Hepatocyte (in vitro differentiated cells): Measurements from ENCODE around the gene MRPL52. TPM values are rescaled to one million over a fixed set of nuclear protein-coding genes. Genes with fewer than 3 reads are reported as not detected.

Source experiments
- DNase-seq: peaks from one replicate; pipeline ENCODE4 v3.0.0-alpha.2; 2016; ENCODE audit warnings: low spot score
- H2AFZ ChIP-seq: fragments of 200-600 bp; sonication (generic); 2 replicates; pipeline ENCODE4 v1.6.0; 2016; ENCODE audit warnings: antibody characterized with exemption, mild to moderate bottlenecking
- H3K27ac ChIP-seq: fragments of 200-600 bp; sonication (generic); 2 replicates; pipeline ENCODE4 v1.5.1; 2016; ENCODE audit warnings: mild to moderate bottlenecking
- H3K27me3 ChIP-seq: fragments of 200-600 bp; sonication (generic); 2 replicates; pipeline ENCODE4 v1.6.1; 2016
- H3K36me3 ChIP-seq: fragments of 200-600 bp; sonication (generic); replicated peaks from 2 replicates; pipeline ENCODE4 v1.5.1; 2016; ENCODE audit warnings: low read depth; ENCODE audit not compliant: insufficient read depth
- H3K4me1 ChIP-seq: fragments of 200-600 bp; sonication (generic); 2 replicates; pipeline ENCODE4 v1.5.1; 2016; ENCODE audit warnings: mild to moderate bottlenecking, moderate library complexity; ENCODE audit not compliant: insufficient read depth
- H3K4me2 ChIP-seq: fragments of 200-600 bp; sonication (generic); 2 replicates; pipeline ENCODE4 v1.6.0; 2016
- H3K4me3 ChIP-seq: fragments of 200-600 bp; sonication (generic); 2 replicates; pipeline ENCODE4 v1.5.1; 2016; ENCODE audit warnings: mild to moderate bottlenecking
- H3K79me2 ChIP-seq: fragments of 200-600 bp; sonication (generic); 2 replicates; pipeline ENCODE4 v1.6.0; 2017; ENCODE audit warnings: mild to moderate bottlenecking
- H3K9me2 ChIP-seq: fragments of 200-600 bp; sonication (generic); replicated peaks from 2 replicates; pipeline ENCODE4 v1.6.0; 2017; ENCODE audit warnings: mild to moderate bottlenecking; ENCODE audit not compliant: insufficient read depth
- H3K9me3 ChIP-seq: fragments of 200-600 bp; sonication (generic); 2 replicates; pipeline ENCODE4 v1.5.1; 2016; ENCODE audit warnings: low read depth, mild to moderate bottlenecking
- H4K20me1 ChIP-seq: fragments of 200-600 bp; sonication (generic); 2 replicates; pipeline ENCODE4 v1.6.0; 2016; ENCODE audit warnings: mild to moderate bottlenecking; ENCODE audit not compliant: insufficient read depth, poor library complexity, severe bottlenecking
- EZH2 ChIP-seq: fragments of 200-600 bp; sonication (generic); IDR thresholded peaks from 2 replicates; pipeline ENCODE4 v1.6.1; 2016; ENCODE audit warnings: antibody characterized with exemption, mild to moderate bottlenecking, borderline replicate concordance
- EZH2phosphoT487 ChIP-seq: fragments of 200-600 bp; sonication (generic); IDR thresholded peaks from one replicate; pipeline ENCODE4 v1.6.1; 2018; ENCODE audit warnings: antibody characterized with exemption, mild to moderate bottlenecking, low read depth, moderate library complexity; ENCODE audit not compliant: unreplicated experiment, severe bottlenecking
- WGBS: methylation state at CpG from one replicate; pipeline ENCODE4 v1.1.6; 2016; ENCODE audit warnings: low lambda C conversion rate; ENCODE audit errors: missing lambda C conversion rate; 5-methylcytosine and 5-hydroxymethylcytosine counted together
- polyA plus RNA-seq: library from polyadenylated mRNA; unstranded; fragments of >200 nt; fragmentation: Nextera tagmentation; extraction: Ambion mirVana; gene quantifications from 2 replicates; pipeline ENCODE4 v1.2.1, GENCODE V29; 2016
- total RNA-seq: library from RNA; depleted of rRNA; stranded (reverse); fragments of >200 nt; gene quantifications from 2 replicates; pipeline ENCODE4 v1.2.3, GENCODE V29; 2014
- TF ChIP-seq, protein P1 (sequence below): fragments of 200-600 bp; sonication (generic); IDR thresholded peaks from 2 replicates; pipeline ENCODE4 v1.5.1; 2016; ENCODE audit warnings: antibody characterized with exemption, mild to moderate bottlenecking; ENCODE audit not compliant: poor library complexity

MRPL52 gene
- total and polyA plus RNA-seq, 2 experiments from 2014 or later = 50.6 to 214 TPM

GRCh38 chr14:22821193-22822015 lies 8.3 kb upstream of the MRPL52 start:
- TF ChIP-seq EZH2phosphoT487 (no peak), EZH2 (no peak)
- TF ChIP-seq, protein P1, sequence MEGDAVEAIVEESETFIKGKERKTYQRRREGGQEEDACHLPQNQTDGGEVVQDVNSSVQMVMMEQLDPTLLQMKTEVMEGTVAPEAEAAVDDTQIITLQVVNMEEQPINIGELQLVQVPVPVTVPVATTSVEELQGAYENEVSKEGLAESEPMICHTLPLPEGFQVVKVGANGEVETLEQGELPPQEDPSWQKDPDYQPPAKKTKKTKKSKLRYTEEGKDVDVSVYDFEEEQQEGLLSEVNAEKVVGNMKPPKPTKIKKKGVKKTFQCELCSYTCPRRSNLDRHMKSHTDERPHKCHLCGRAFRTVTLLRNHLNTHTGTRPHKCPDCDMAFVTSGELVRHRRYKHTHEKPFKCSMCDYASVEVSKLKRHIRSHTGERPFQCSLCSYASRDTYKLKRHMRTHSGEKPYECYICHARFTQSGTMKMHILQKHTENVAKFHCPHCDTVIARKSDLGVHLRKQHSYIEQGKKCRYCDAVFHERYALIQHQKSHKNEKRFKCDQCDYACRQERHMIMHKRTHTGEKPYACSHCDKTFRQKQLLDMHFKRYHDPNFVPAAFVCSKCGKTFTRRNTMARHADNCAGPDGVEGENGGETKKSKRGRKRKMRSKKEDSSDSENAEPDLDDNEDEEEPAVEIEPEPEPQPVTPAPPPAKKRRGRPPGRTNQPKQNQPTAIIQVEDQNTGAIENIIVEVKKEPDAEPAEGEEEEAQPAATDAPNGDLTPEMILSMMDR = no peak
- Histone ChIP-seq H3K4me1 (peaks cover 56% of the 10 kb centered on the region), H3K4me2 (peak overlapping the region; percentile 70), H3K79me2 (no peaks in the 10 kb centered on the region), H3K27ac (peak overlapping the region; percentile 99), H3K9me3 (no peaks in the 10 kb centered on the region), H3K4me3 (no peak overlapping the region), H3K9me2 (no peaks in the 10 kb centered on the region), H3K36me3 (no peaks in the 10 kb centered on the region), H4K20me1 (no peaks in the 10 kb centered on the region), H3K27me3 (no peaks in the 10 kb centered on the region), H2AFZ (peak overlapping the region; percentile 41)
- DNase-seq = peak; percentile 66
- 31% methylated on average over 24 of the region's 24 CpGs for whole genome bisulfite sequencing

GRCh38 chr14:22822016-22822570 lies 7.6 kb upstream of the MRPL52 start:
- Histone ChIP-seq H3K4me1 (peaks cover 56% of the 10 kb centered on the region), H3K36me3 (no peaks in the 10 kb centered on the region), H3K79me2 (no peaks in the 10 kb centered on the region), H4K20me1 (no peaks in the 10 kb centered on the region), H3K27ac (peak overlapping the region; percentile 99), H2AFZ (peak overlapping the region; percentile 68), H3K9me3 (no peaks in the 10 kb centered on the region), H3K4me2 (peak overlapping the region; percentile 70), H3K4me3 (no peak overlapping the region), H3K9me2 (no peaks in the 10 kb centered on the region), H3K27me3 (no peaks in the 10 kb centered on the region)
- WGBS = 26% methylated on average over 24 of the region's 32 CpGs
- no peak for TF ChIP-seq EZH2phosphoT487
- TF ChIP-seq EZH2 = no peak
- TF ChIP-seq, protein P1 = no peak
- DNase-seq = peak; percentile 74

- WGBS = under 1% methylated on average over 26 of the region's 34 CpGs
- Histone ChIP-seq H3K4me2 (peak overlapping the region; percentile 70), H2AFZ (peak overlapping the region; percentile 68), H3K27ac (peak overlapping the region; percentile 99), H3K79me2 (no peaks in the 10 kb centered on the region), H3K9me3 (no peaks in the 10 kb centered on the region), H3K9me2 (no peaks in the 10 kb centered on the region), H4K20me1 (no peaks in the 10 kb centered on the region), H3K27me3 (no peaks in the 10 kb centered on the region), H3K4me1 (peaks cover 56% of the 10 kb centered on the region), H3K36me3 (no peaks in the 10 kb centered on the region), H3K4me3 (no peak overlapping the region)
- peak; percentile 94 for DNase-seq
- TF ChIP-seq, protein P1 = peak; percentile 92
- TF ChIP-seq EZH2 (no peak), EZH2phosphoT487 (no peak)
Observed at GRCh38 chr14:22822571-22823098, 7.1 kb upstream of the MRPL52 start.
